Measurements from ENCODE around the gene SMIM41. TPM values are rescaled to one million over a fixed set of nuclear protein-coding genes. Genes with fewer than 3 reads are reported as not detected.

Gene SMIM41
- total RNA-seq, 1 donor from 2014 or later, result not detected

GRCh38 chr12:52147367-52147963 is 68.0 kb downstream of the SMIM41 start:
- DNase-seq (ENCODE audit: low read depth), result peak; percentile 97
- no peak for TF ChIP-seq CTCF (IDR thresholded peaks at IDR 0.05; ENCODE audit: insufficient read depth, low read length, poor library complexity, severe bottlenecking)
- no peaks in the 10 kb centered on the region for H3K27me3 ChIP-seq (ENCODE audit: control insufficient read depth, insufficient read depth, low read length)
- H3K4me3 ChIP-seq (ENCODE audit: low read depth, low read length), result no peak overlapping the region
- H3K36me3 ChIP-seq (ENCODE audit: control insufficient read depth, insufficient read depth, low read length), result no peaks in the 10 kb centered on the region

GRCh38 chr12:52147964-52148463 is 68.5 kb downstream of the SMIM41 start:
- Histone ChIP-seq H3K4me3 (ENCODE audit: low read depth, low read length) (no peak overlapping the region), H3K36me3 (ENCODE audit: control insufficient read depth, insufficient read depth, low read length) (no peaks in the 10 kb centered on the region), H3K27me3 (ENCODE audit: control insufficient read depth, insufficient read depth, low read length) (no peaks in the 10 kb centered on the region)
- no peak for DNase-seq (ENCODE audit: low read depth)
- TF ChIP-seq CTCF (IDR thresholded peaks at IDR 0.05; ENCODE audit: insufficient read depth, low read length, poor library complexity, severe bottlenecking), result no peak

GRCh38 chr12:52148464-52149181 is 69.1 kb downstream of the SMIM41 start:
- DNase-seq (ENCODE audit: low read depth), result peak; percentile 57
- no peak for TF ChIP-seq CTCF (IDR thresholded peaks at IDR 0.05; ENCODE audit: insufficient read depth, low read length, poor library complexity, severe bottlenecking)

GRCh38 chr12:52149182-52149641 is 69.7 kb downstream of the SMIM41 start:
- Histone ChIP-seq H3K36me3 (ENCODE audit: control insufficient read depth, insufficient read depth, low read length) (no peaks in the 10 kb centered on the region), H3K4me3 (ENCODE audit: low read depth, low read length) (no peak overlapping the region), H3K27me3 (ENCODE audit: control insufficient read depth, insufficient read depth, low read length) (no peaks in the 10 kb centered on the region)
- no peak for TF ChIP-seq CTCF (IDR thresholded peaks at IDR 0.05; ENCODE audit: insufficient read depth, low read length, poor library complexity, severe bottlenecking)
- no peak for DNase-seq (ENCODE audit: low read depth)

More at GRCh38 chr12:52148464-52149181, 69.1 kb downstream of the SMIM41 start:
- H3K36me3 ChIP-seq (ENCODE audit: control insufficient read depth, insufficient read depth, low read length), result no peaks in the 10 kb centered on the region
- H3K27me3 ChIP-seq (ENCODE audit: control insufficient read depth, insufficient read depth, low read length), result no peaks in the 10 kb centered on the region
- H3K4me3 ChIP-seq (ENCODE audit: low read depth, low read length), result no peak overlapping the region

- DNase-seq (ENCODE audit: low read depth), result no peak
- no peak for TF ChIP-seq CTCF (IDR thresholded peaks at IDR 0.05; ENCODE audit: insufficient read depth, low read length, poor library complexity, severe bottlenecking)
- no peaks in the 10 kb centered on the region for H3K36me3 ChIP-seq (ENCODE audit: control insufficient read depth, insufficient read depth, low read length)
- no peak overlapping the region for H3K4me3 ChIP-seq (ENCODE audit: low read depth, low read length)
- no peaks in the 10 kb centered on the region for H3K27me3 ChIP-seq (ENCODE audit: control insufficient read depth, insufficient read depth, low read length)
These were observed 70.2 kb downstream of the SMIM41 start for GRCh38 chr12:52149651-52150241.

Measured in kidney epithelial cell (primary cell).